HepG2 (cell line): ENCODE results near the gene GYS1. TPM values are rescaled to one million over a fixed set of nuclear protein-coding genes. Genes with fewer than 3 reads are reported as not detected.

ENCODE experiments used
- CBX2 ChIP-seq, 2 experiments: fragments of 200-600 bp in 1 of 2; sonication (generic); formaldehyde crosslinking in 1 of 2; IDR thresholded peaks; 2 replicates each; pipeline versions ENCODE4 v1.7.0 to v1.8.1; 2018 to 2022; ENCODE audit warnings: low read depth in 2 of 2, low read length in 1 of 2, mild to moderate bottlenecking in 1 of 2, missing genetic modification reagents in 1 of 2
- CCDC6 ChIP-seq: sonication (generic); formaldehyde crosslinking; IDR thresholded peaks from 2 replicates; pipeline ENCODE4 v1.8.1; 2022; ENCODE audit warnings: mild to moderate bottlenecking, missing genetic modification reagents, moderate library complexity
- MIXL1 ChIP-seq: IDR thresholded peaks from 2 replicates; pipeline ENCODE4 v1.6.1; 2016
- PLRG1 ChIP-seq: fragments of 450-650 bp; conservative IDR thresholded peaks from 2 replicates; pipeline ENCODE4 v1.6.1; 2016
- RNF219 ChIP-seq: sonication (generic); formaldehyde crosslinking; IDR thresholded peaks from 2 replicates; pipeline ENCODE4 v1.5.0; 2020; ENCODE audit warnings: mild to moderate bottlenecking, missing genetic modification reagents
- SOX13 ChIP-seq, 3 experiments: fragments of 450-650 bp in 1 of 3; sonication (generic) in 1 of 3; formaldehyde crosslinking in 1 of 3; IDR thresholded peaks in 2 of 3; conservative IDR thresholded peaks in 1 of 3; 2 replicates each; pipeline versions ENCODE4 v1.5.0 to v1.6.1; 2016 to 2020; ENCODE audit warnings: antibody characterized with exemption in 1 of 3, mild to moderate bottlenecking in 1 of 3, missing compliant biosample characterization in 1 of 3, missing genetic modification reagents in 1 of 3, moderate library complexity in 1 of 3
- SYNCRIP ChIP-seq: fragments of 200-400 bp; formaldehyde crosslinking; IDR thresholded peaks from 2 replicates; pipeline ENCODE4 v1.6.1; 2018; ENCODE audit warnings: mild to moderate bottlenecking, low read depth, low read length; ENCODE audit not compliant: insufficient read depth
- TBX3 ChIP-seq: fragments of 450-650 bp; IDR thresholded peaks from 2 replicates; pipeline ENCODE4 v1.6.1; 2017; ENCODE audit warnings: antibody characterized with exemption, mild to moderate bottlenecking, inconsistent platforms, borderline replicate concordance
- ZFP90 ChIP-seq: sonication (generic); formaldehyde crosslinking; IDR thresholded peaks from 2 replicates; pipeline ENCODE4 v1.8.0; 2022; ENCODE audit warnings: missing genetic modification reagents, mild to moderate bottlenecking, inconsistent platforms, borderline replicate concordance
- ZNF34 ChIP-seq: sonication (generic); formaldehyde crosslinking; IDR thresholded peaks from 2 replicates; pipeline ENCODE4 v1.4.0; 2020; ENCODE audit warnings: mild to moderate bottlenecking, missing genetic modification reagents, borderline replicate concordance
- ZNF354B ChIP-seq: sonication (generic); formaldehyde crosslinking; IDR thresholded peaks from 2 replicates; pipeline ENCODE4 v1.8.0; 2022; ENCODE audit warnings: mild to moderate bottlenecking, missing genetic modification reagents
- ZNF382 ChIP-seq: sonication (generic); formaldehyde crosslinking; IDR thresholded peaks from 2 replicates; pipeline ENCODE4 v1.5.0; 2020; ENCODE audit warnings: missing genetic modification reagents, mild to moderate bottlenecking, borderline replicate concordance
- ZNF547 ChIP-seq: sonication (generic); formaldehyde crosslinking; IDR thresholded peaks from 2 replicates; pipeline ENCODE4 v1.5.1; 2020; ENCODE audit warnings: mild to moderate bottlenecking, missing genetic modification reagents
- ZNF660 ChIP-seq: sonication (generic); formaldehyde crosslinking; IDR thresholded peaks from 2 replicates; pipeline ENCODE4 v1.5.1; 2020; ENCODE audit warnings: mild to moderate bottlenecking, low read depth, missing genetic modification reagents, borderline replicate concordance
- ZNF724P ChIP-seq: sonication (generic); formaldehyde crosslinking; IDR thresholded peaks from 2 replicates; pipeline ENCODE4 v1.8.0; 2022; ENCODE audit warnings: missing genetic modification reagents, borderline replicate concordance
- ZSCAN20 ChIP-seq: sonication (generic); formaldehyde crosslinking; IDR thresholded peaks from 2 replicates; pipeline ENCODE4 v1.4.0; 2020; ENCODE audit warnings: missing genetic modification reagents, mild to moderate bottlenecking, borderline replicate concordance
- polyA plus RNA-seq, 8 experiments: library from polyadenylated mRNA; depleted of rRNA in 3 of 8; stranded (reverse) in 7 of 8; unstranded in 1 of 8; fragments of >200 nt; fragmentation: Illumina TruSeq in 4 of 8; extraction: Trizol in 4 of 8; gene quantifications; 2 replicates each; pipeline versions ENCODE4 v1.2.1 to v1.2.3, GENCODE V29; 2011 to 2016; ENCODE audit warnings: low read depth in 4 of 8, missing spikeins in 1 of 8, mixed read lengths in 1 of 8; ENCODE audit not compliant: insufficient read depth in 1 of 8
- total RNA-seq, 5 experiments: library from RNA; depleted of rRNA; stranded (reverse); fragments of >200 nt; fragmentation: Illumina TruSeq; extraction: Trizol; gene quantifications; 2 replicates each; pipeline ENCODE4 v1.2.3, GENCODE V29; 2016; ENCODE audit warnings: low read depth in 1 of 5
- TF ChIP-seq, protein P1 (sequence below): IDR thresholded peaks from 2 replicates; pipeline ENCODE4 v1.6.1; 2012; ENCODE audit warnings: low read length, improper control_type of control experiment
- TF ChIP-seq, protein P2 (sequence below): sonication (generic); formaldehyde crosslinking; IDR thresholded peaks from 2 replicates; pipeline ENCODE4 v1.8.0; 2022; ENCODE audit warnings: mild to moderate bottlenecking, missing genetic modification reagents; ENCODE audit not compliant: insufficient replicate concordance
- TF ChIP-seq, protein P3 (sequence below): sonication (generic); formaldehyde crosslinking; IDR thresholded peaks from 2 replicates; pipeline ENCODE4 v1.8.1; 2022; ENCODE audit warnings: mild to moderate bottlenecking, missing genetic modification reagents

The GYS1 gene
- total and polyA plus RNA-seq, 2 of the 13 experiments (the other 11 are each of a cell fraction or from before 2014, with no cell fraction given), result 18.4 to 42.1 TPM

- TF ChIP-seq, protein P1, sequence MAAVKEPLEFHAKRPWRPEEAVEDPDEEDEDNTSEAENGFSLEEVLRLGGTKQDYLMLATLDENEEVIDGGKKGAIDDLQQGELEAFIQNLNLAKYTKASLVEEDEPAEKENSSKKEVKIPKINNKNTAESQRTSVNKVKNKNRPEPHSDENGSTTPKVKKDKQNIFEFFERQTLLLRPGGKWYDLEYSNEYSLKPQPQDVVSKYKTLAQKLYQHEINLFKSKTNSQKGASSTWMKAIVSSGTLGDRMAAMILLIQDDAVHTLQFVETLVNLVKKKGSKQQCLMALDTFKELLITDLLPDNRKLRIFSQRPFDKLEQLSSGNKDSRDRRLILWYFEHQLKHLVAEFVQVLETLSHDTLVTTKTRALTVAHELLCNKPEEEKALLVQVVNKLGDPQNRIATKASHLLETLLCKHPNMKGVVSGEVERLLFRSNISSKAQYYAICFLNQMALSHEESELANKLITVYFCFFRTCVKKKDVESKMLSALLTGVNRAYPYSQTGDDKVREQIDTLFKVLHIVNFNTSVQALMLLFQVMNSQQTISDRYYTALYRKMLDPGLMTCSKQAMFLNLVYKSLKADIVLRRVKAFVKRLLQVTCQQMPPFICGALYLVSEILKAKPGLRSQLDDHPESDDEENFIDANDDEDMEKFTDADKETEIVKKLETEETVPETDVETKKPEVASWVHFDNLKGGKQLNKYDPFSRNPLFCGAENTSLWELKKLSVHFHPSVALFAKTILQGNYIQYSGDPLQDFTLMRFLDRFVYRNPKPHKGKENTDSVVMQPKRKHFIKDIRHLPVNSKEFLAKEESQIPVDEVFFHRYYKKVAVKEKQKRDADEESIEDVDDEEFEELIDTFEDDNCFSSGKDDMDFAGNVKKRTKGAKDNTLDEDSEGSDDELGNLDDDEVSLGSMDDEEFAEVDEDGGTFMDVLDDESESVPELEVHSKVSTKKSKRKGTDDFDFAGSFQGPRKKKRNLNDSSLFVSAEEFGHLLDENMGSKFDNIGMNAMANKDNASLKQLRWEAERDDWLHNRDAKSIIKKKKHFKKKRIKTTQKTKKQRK, result no peak
- TF ChIP-seq ZSCAN20 (peak; percentile 87), ZNF34 (CRISPR knock-in tag) (peak; percentile 59; the same call in 1 of the 2 replicates), SYNCRIP (no peak), MIXL1 (CRISPR knock-in tag) (peak; percentile 86; the same call in 1 of the 2 replicates), ZNF382 (CRISPR knock-in tag) (no peak), ZFP90 (CRISPR knock-in tag) (peak; percentile 94), PLRG1 (no peak), CBX2 (IDR thresholded peaks at IDR 0.05; ENCODE audit: low read depth, low read length) (no peak), CBX2 (CRISPR knock-in tag; IDR thresholded peaks at IDR 0.05; ENCODE audit: low read depth) (no peak), ZNF724P (no peak), SOX13 (IDR thresholded peaks at IDR 0.05) (peak; percentile 87; the same call in 1 of the 2 replicates), SOX13 (CRISPR knock-in tag; conservative IDR thresholded peaks at IDR 0.05 in 1 of 2, IDR thresholded peaks at IDR 0.05 in 1 of 2) (no peak; a peak in 1 of 4 replicates), TBX3 (no peak), ZNF354B (CRISPR knock-in tag) (0 out of 2 replicates have a peak, but pooled peaks have one; percentile 8), ZNF547 (CRISPR knock-in tag) (peak; percentile 90), RNF219 (no peak), CCDC6 (CRISPR knock-in tag) (peak; percentile 80), ZNF660 (CRISPR knock-in tag) (0 out of 2 replicates have a peak, but pooled peaks have one; percentile 26)
- TF ChIP-seq, protein P2, sequence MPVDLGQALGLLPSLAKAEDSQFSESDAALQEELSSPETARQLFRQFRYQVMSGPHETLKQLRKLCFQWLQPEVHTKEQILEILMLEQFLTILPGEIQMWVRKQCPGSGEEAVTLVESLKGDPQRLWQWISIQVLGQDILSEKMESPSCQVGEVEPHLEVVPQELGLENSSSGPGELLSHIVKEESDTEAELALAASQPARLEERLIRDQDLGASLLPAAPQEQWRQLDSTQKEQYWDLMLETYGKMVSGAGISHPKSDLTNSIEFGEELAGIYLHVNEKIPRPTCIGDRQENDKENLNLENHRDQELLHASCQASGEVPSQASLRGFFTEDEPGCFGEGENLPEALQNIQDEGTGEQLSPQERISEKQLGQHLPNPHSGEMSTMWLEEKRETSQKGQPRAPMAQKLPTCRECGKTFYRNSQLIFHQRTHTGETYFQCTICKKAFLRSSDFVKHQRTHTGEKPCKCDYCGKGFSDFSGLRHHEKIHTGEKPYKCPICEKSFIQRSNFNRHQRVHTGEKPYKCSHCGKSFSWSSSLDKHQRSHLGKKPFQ (CRISPR knock-in tag), result no peak
- TF ChIP-seq, protein P3, sequence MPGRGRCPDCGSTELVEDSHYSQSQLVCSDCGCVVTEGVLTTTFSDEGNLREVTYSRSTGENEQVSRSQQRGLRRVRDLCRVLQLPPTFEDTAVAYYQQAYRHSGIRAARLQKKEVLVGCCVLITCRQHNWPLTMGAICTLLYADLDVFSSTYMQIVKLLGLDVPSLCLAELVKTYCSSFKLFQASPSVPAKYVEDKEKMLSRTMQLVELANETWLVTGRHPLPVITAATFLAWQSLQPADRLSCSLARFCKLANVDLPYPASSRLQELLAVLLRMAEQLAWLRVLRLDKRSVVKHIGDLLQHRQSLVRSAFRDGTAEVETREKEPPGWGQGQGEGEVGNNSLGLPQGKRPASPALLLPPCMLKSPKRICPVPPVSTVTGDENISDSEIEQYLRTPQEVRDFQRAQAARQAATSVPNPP, result peak; percentile 75; the same call in 1 of the 2 replicates
Measured at GRCh38 chr19:48965040-48965805, 27.9 kb downstream of the GYS1 start, which contains the start of gene FTL (continued).
